Central memory CD4-positive, alpha-beta T cell (primary cell): ENCODE measurements around the gene NKIRAS2.

Experiments
- DNase-seq: peaks from one replicate; pipeline ENCODE4 v3.0.0; 2022
- total RNA-seq, 3 experiments: gene quantifications; one replicate each; lab custom pipeline; 2026; lab: John Stamatoyannopoulos, UW

NKIRAS2 gene
- total RNA-seq = 20.5 to 39.8 (median 29.0) reads per million in 3 experiments

- peak; percentile 89 for DNase-seq
Measured at GRCh38 chr17:42019509-42020404, at the start of gene NKIRAS2. NKIRAS2 (plus strand) TSS chr17:42020090; CDS start chr17:42021578, 1,488 bp downstream.

GRCh38 chr17:41970901-41971331, 49.0 kb upstream of the NKIRAS2 start:
- DNase-seq = no peak

DNA sequence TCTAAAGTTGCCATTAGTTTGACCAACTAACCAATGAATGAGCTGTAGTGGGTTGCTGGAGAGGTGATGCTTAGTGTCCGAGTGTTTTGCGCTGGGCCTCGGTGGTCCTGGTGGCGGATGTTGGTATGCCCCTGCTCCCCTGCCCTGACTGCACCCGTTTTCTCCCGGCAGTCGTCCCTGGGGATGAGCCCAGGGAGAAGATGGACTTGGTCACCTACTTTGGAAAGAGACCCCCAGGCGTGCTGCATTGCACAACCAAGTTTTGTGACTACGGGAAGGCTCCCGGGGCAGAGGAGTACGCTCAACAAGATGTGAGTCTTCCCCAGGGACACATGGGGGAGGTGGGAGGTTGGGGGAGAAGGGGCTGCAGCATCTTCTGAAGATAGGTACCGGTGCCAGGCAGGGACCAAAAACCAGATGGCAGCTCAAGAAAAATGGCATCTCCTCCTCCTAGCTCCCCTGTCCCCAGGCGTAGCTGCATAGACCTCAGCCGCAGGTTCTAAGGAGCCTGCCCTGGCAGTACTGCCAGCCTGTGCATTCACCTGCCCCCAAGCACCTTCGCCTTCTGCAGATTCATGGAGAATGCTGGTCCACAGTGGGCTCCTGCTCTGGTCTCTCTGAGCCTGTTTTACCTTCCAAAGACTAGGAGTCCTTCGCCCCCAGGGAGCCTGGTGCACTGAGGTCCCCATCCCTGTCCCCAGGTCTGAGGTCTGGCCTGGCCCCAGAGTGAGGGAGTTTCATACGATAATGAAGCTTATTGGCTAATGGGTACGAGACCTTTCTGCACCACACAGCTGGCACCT, 48.0 kb upstream of the NKIRAS2 start:
- DNase-seq = no peak

DNA sequence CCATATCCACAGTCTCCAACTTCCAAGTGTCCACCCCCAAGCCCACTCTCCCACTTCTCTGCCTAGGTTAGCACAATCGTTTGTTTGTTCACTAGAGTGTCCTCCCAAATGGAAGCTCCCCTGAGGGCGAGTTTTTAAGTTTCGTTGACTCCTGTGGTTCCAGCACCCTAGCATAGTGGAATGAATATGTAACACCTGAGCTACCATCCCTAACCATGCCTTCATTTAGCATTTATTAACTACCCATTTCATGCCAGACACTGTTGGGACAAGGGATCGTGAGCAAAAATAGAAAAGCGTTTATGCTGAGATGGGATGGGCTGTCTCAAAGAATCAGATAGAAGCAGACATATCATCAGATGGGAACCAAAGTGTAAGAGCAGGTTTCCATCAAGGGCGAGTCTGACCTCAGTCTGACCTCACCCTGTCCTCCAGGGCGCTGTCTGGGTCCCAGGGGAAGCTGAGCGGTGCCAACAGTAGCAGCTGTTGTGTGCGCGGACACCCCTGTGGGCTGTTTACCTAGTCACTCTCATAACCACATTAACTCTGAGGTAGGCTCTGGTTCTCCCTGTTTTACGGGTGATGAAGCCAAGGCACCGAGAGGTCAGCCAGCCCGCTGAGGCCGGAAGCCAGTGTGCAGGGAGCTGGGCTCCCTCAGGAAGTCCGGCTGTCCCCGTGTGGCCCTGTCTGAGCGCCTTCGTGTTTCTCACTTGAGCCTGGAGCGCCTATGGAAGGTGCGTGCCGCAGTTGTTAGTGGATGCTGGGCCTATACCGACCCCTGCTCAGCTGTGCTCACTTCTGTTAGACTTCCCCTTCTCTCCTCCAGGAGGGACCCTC, 47.1 kb upstream of the NKIRAS2 start:
- no peak for DNase-seq

GRCh38 chr17:41973408-41973811, 46.5 kb upstream of the NKIRAS2 start:
- DNase-seq = no peak

GRCh38 chr17:41974031-41974430, 45.9 kb upstream of the NKIRAS2 start:
- DNase-seq = no peak

DNA sequence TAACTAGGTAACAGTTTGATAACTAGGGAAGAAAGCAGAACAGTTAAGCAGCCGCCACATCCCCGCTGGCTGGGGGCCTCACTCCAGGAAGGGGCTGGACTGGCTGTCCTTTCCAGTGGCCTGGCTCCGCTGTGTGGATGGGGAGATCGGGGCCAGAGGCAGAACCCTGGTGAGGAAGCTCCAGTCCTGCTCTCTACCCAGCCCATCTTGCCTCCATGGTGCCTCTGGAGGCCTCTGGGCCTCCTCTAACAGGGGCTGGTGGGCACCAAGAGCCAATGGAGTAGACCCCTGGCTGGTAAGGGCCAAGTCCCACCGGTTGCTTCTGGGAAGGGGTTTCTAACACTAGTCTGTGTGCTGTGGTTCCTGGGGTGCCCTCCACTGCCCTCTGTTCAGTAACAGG, 45.2 kb upstream of the NKIRAS2 start:
- no peak for DNase-seq

- no peak for DNase-seq
Measured at GRCh38 chr17:41975099-41976083, 44.5 kb upstream of the NKIRAS2 start.

DNA sequence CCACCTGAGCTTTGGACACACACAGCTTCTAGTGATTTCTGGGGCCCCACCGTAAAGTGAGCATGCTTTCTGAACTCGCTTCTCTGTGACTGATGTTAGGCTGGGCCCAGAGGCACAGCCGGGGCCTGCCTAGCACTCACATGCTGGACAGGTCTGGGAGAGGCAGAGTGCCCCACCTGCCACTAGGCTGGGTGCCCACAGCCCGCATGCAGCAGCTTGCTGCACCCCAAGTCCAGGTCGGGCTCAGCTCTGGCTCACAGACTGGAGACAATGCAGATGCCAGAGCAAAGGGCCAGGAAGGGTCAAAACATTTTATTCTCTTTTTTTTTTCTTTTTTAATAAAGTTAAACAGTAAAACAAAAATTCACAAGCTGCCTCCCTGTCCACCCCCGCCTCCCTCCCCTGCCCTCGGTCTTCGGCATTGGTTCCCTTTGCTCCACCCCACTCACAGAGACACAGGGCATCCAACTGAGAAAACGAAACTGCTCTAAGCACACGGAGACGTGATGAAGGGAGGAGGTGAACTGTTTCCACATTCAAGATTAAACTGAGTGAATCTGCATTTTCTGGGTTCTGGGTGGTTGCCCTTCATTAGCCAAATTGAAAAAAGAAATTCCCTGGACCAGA, 43.6 kb upstream of the NKIRAS2 start:
- no peak for DNase-seq

GRCh38 chr17:41977991-41978390, 41.9 kb upstream of the NKIRAS2 start:
- DNase-seq = no peak

GRCh38 chr17:41982026-41982760, 37.7 kb upstream of the NKIRAS2 start:
- DNase-seq = no peak

DNA sequence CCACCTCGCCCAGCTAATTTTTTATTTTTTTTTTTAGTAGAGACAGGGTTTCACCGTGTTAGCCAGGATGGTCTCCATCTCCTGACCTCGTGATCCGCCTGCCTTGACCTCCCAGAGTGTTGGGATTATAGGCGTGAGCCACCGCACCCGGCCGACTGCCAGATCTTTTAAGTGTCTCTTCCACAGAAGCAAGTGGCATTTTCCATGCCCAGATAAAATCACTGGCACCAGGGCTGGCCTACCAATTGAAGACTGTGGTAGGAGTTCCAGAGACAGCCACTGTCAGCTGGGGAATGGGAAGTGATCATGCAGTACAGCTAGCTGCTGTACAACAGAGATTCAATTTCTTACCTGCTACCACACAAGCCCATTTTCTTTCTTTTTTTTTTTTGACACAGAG, 35.4 kb upstream of the NKIRAS2 start:
- no peak for DNase-seq

DNA sequence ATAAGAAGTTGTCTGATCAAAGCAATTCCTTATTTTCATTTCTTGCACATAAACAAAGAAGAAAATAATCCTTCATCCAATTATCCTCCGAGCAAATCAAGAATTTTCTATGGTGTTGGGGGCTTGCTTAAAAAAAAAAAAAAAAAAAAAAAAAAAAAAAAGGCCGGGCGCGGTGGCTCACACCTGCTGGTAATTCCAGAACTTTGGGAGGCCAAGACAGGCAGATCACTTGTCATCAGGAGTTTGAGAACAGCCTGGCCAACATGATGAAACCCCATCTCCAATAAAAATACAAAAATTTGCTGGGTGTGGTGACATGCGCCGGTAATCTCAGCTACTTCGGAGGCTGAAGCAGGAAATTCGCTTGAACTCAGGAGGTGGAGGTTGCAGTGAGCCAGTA, 34.0 kb upstream of the NKIRAS2 start:
- no peak for DNase-seq

- DNase-seq = no peak
Measured at GRCh38 chr17:41986634-41987033, 33.3 kb upstream of the NKIRAS2 start.

DNA sequence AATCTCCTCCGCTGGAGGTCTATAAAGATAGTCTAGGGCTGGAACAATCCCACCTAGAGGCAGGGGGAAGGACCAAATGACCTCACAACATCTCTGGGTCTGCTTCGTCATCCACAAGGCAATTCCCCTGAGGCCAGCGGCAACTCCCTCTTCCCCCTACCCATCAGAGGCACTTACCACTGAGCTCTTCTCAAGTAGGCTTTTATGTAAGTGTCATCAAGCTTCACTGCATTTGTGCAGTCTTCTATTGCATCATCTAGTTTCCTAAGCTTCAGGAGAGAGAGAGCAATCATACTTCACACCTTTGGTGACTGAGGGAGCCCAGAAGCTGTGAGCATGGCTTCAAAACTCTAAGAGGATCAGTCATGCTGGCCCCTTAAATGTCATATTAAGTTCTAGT, 32.2 kb upstream of the NKIRAS2 start:
- no peak for DNase-seq

- no peak for DNase-seq
Measured at GRCh38 chr17:41988418-41988817, 31.5 kb upstream of the NKIRAS2 start.

DNA sequence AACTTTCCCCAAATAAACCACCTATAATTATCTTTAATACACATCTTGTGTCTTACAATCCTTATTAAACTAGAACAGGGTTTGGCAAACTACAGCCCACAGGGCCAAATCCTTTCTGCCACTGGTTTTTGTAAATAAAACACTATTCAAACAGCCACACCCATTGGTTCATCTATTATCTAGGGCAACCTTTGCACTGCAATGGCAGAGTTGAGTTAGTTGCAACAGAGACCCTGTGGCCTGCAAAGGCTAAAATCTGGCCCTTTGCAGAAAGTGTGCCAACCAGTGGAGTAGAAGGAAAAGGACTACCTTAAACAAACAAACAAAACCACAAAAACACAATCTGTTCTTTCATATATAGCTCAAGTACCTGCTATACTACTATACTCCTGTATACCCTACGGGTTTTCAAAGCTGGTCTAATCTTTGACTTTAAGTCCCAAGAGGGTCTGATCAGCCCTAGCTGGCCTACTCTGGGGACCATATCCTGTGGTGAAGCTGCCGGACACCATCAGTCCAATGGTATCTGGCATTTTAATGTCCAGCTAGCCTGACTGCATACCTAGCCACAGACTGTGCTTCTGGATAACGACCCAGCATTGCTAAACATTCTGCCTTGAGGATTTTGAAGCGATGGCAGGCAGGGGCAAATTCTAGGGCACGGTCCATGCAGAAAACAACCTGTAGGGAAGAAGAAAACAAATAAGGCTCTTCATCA, 30.0 kb upstream of the NKIRAS2 start:
- no peak for DNase-seq

DNA sequence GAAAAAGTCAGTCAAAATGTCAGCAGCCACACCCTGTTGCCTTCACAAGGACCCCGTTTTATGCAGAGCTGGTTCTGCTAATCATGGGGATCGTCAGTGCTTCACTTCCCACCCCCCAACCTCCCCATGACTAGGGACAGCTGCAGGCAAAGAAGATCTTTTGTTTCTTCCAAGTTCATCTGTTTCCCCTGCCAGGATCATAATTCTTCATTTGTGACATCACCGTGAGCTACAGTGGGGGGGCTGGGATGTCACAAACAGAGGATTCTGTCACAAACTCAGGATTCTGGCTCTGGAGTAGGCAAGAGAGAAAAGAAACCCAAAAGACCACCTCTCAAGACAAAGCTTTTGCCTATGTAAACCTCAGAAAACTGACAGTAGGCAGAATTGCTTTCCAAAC, 27.3 kb upstream of the NKIRAS2 start:
- no peak for DNase-seq

- DNase-seq = no peak
Measured at GRCh38 chr17:41996855-41997164, 23.1 kb upstream of the NKIRAS2 start.

DNA sequence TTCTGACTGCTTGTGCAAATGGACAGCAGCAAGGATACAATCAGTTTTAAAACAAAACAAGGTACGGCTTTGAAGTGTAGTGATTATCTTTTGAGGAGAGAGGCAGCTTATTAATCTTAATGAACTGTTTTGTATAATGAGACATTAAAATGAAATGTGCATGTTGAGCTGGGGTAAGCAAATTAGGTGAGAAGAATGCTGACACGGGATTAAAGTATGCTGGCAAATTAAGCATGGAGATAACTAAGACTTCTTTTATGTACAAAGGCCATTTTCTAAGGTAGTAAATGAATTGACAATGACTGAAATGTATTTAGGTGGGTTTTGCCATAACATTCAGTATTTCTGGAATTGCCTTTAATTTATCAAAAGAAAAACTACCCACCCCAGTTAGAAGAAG, 21.4 kb upstream of the NKIRAS2 start:
- no peak for DNase-seq
